NCI-H524 (cell line): ENCODE measurements around the gene ESX1.
"Not testable (repeated sequence)": the region's sequence is repeated elsewhere in the genome, so short reads cannot be mapped to it uniquely, and the experiment has no call there.

Experiments used
- DNase-seq, 2 experiments: peaks; one replicate each; lab custom pipeline; 2025; lab: John Stamatoyannopoulos, UW

ESX1 gene

GRCh38 chrX:104254442-104255115 is at the start of gene ESX1:
ESX1 (minus strand) TSS chrX:104254933; CDS start chrX:104254849, 84 bp downstream.
- DNase-seq: peak; percentile 15 to 64

GRCh38 chrX:104295636-104296035 is 40.9 kb upstream of the ESX1 start:
- DNase-seq: no peak

GRCh38 chrX:104288961-104289360 is 34.2 kb upstream of the ESX1 start:
- no peak for DNase-seq

GRCh38 chrX:104288269-104288668 is 33.5 kb upstream of the ESX1 start:
- DNase-seq: no peak

- no peak for DNase-seq
These were observed 30.5 kb upstream of the ESX1 start for GRCh38 chrX:104285201-104285600.

- no peak for DNase-seq
These were observed 29.8 kb upstream of the ESX1 start for GRCh38 chrX:104284507-104284906.

- no peak for DNase-seq
These were observed 27.5 kb upstream of the ESX1 start for GRCh38 chrX:104282166-104282725.

- DNase-seq: no peak
These were observed 26.8 kb upstream of the ESX1 start for GRCh38 chrX:104281564-104281963.

GRCh38 chrX:104280609-104281008 is 25.9 kb upstream of the ESX1 start:
- DNase-seq: no peak

GRCh38 chrX:104270916-104271512 is 16.3 kb upstream of the ESX1 start:
- peak; percentile 61 to 87 for DNase-seq

- DNase-seq: peak; percentile 20 to 57
These were observed 15.5 kb upstream of the ESX1 start for GRCh38 chrX:104270212-104270611.

GRCh38 chrX:104255465-104255864 is 732 bp upstream of the ESX1 start:
- DNase-seq: no peak

- peak; percentile 24 to 67 for DNase-seq
These were observed 929 bp downstream of the ESX1 start for GRCh38 chrX:104253567-104254441.

GRCh38 chrX:104250470-104250869 is 4.3 kb downstream of the ESX1 start:
- DNase-seq: no peak

GRCh38 chrX:104230060-104230459 is 24.7 kb downstream of the ESX1 start:
- DNase-seq: not testable (repeated sequence)

GRCh38 chrX:104211187-104211586 is 43.5 kb downstream of the ESX1 start:
- DNase-seq: no peak

GRCh38 chrX:104205548-104205947 is 49.2 kb downstream of the ESX1 start:
- DNase-seq: no peak
